Sigmoid colon (tissue), 4 donors: ENCODE measurements around the gene SLC11A1.

Experiments used
- CTCF ChIP-seq, 4 experiments: fragments of 450-650 bp in 3 of 4; fragments of 200-600 bp in 1 of 4; IDR thresholded peaks; one replicate each; pipeline ENCODE4 v1.5.1; 2016 to 2019; ENCODE audit warnings: antibody characterized with exemption in 4 of 4, mild to moderate bottlenecking in 3 of 4, moderate library complexity in 2 of 4
- EP300 ChIP-seq, 4 donors: sonication (generic); formaldehyde crosslinking; IDR thresholded peaks; one replicate each; pipeline ENCODE4 v1.6.1; 2017; ENCODE audit warnings: antibody characterized with exemption in 4 of 4

DNA sequence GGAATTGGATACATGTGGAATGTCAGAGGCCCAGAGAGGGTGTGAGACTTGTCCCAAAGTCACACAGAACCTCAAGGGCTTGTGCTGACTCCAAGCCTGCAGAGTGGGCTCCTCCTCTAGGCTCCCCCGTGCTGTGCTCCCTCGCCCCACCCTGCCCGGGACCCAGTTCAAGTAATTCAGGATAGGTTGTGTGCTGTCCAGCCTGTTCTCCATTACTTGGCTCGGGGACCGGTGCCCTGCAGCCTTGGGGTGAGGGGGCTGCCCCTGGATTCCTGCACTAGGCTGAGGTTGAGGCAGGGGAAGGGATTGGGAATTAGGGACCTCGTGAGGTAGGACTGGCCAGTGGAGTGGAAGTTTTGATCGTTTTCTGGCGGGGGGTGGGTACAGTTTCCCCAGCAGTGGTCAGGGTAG, 20.4 kb downstream of the SLC11A1 start:
- TF ChIP-seq CTCF (IDR thresholded peaks at IDR 0.05) (no peak), EP300 (IDR thresholded peaks at IDR 0.05) (no peak)
